ENCODE data around the gene CCDC80. TPM values are rescaled to one million over a fixed set of nuclear protein-coding genes. Genes with fewer than 3 reads are reported as not detected.

CCDC80 gene
- total and polyA plus RNA-seq, 9 of the 15 experiments (the other 6 are each of a cell fraction or from before 2014, with no cell fraction given) = 0.17 to 2.0 (median 1.1) TPM

DNA sequence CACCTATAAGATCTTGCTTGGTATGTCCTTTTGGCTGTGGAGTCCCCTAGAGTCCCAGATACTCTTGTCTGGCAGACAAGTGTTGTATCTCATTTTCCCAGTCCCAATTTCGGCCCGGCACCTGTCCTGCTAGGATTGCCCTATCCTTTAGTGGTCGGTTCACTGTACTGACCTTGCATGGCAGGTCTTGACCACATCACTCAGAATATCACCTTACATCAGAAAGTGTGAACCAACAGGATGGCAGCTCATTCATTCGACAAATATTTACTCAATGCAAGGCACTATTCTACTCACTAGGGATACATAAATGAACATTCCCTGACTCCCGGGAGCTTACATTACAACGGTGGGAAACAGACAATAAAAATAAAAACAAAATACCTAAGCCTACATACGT, 5.7 kb upstream of the CCDC80 start (continued):
- TF ChIP-seq ZNF445 (CRISPR knock-in tag; IDR thresholded peaks at IDR 0.05; ENCODE audit: low read depth) = no peak
- TF ChIP-seq, protein P1, sequence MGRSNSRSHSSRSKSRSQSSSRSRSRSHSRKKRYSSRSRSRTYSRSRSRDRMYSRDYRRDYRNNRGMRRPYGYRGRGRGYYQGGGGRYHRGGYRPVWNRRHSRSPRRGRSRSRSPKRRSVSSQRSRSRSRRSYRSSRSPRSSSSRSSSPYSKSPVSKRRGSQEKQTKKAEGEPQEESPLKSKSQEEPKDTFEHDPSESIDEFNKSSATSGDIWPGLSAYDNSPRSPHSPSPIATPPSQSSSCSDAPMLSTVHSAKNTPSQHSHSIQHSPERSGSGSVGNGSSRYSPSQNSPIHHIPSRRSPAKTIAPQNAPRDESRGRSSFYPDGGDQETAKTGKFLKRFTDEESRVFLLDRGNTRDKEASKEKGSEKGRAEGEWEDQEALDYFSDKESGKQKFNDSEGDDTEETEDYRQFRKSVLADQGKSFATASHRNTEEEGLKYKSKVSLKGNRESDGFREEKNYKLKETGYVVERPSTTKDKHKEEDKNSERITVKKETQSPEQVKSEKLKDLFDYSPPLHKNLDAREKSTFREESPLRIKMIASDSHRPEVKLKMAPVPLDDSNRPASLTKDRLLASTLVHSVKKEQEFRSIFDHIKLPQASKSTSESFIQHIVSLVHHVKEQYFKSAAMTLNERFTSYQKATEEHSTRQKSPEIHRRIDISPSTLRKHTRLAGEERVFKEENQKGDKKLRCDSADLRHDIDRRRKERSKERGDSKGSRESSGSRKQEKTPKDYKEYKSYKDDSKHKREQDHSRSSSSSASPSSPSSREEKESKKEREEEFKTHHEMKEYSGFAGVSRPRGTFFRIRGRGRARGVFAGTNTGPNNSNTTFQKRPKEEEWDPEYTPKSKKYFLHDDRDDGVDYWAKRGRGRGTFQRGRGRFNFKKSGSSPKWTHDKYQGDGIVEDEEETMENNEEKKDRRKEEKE (IDR thresholded peaks at IDR 0.05; ENCODE audit: borderline replicate concordance in 1 of 2, control insufficient read depth in 1 of 2, low read depth in 2 of 2, low read length in 1 of 2) = no peak
- TF ChIP-seq, protein P2, sequence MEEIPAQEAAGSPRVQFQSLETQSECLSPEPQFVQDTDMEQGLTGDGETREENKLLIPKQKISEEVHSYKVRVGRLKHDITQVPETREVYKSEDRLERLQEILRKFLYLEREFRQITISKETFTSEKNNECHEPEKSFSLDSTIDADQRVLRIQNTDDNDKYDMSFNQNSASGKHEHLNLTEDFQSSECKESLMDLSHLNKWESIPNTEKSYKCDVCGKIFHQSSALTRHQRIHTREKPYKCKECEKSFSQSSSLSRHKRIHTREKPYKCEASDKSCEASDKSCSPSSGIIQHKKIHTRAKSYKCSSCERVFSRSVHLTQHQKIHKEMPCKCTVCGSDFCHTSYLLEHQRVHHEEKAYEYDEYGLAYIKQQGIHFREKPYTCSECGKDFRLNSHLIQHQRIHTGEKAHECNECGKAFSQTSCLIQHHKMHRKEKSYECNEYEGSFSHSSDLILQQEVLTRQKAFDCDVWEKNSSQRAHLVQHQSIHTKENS (CRISPR knock-in tag; IDR thresholded peaks at IDR 0.05) = no peak
- TF ChIP-seq, protein P3, sequence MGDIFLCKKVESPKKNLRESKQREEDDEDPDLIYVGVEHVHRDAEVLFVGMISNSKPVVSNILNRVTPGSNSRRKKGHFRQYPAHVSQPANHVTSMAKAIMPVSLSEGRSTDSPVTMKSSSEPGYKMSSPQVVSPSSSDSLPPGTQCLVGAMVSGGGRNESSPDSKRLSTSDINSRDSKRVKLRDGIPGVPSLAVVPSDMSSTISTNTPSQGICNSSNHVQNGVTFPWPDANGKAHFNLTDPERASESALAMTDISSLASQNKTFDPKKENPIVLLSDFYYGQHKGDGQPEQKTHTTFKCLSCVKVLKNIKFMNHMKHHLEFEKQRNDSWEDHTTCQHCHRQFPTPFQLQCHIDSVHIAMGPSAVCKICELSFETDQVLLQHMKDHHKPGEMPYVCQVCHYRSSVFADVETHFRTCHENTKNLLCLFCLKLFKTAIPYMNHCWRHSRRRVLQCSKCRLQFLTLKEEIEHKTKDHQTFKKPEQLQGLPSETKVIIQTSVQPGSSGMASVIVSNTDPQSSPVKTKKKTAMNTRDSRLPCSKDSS (IDR thresholded peaks at IDR 0.05; ENCODE audit: low read depth, partially characterized antibody) = no peak
- no peak for TF ChIP-seq U2AF2 (optimal IDR thresholded peaks at IDR 0.05; ENCODE audit: low read depth, low read length)
- no peak for TF ChIP-seq RBM14 (IDR thresholded peaks at IDR 0.05; ENCODE audit: borderline replicate concordance, insufficient read depth, low read depth, low read length)

Measured in K562 (cell line).